H1 (cell line): ENCODE data around the gene SEMA3F. TPM values are rescaled to one million over a fixed set of nuclear protein-coding genes. Genes with fewer than 3 reads are reported as not detected.

Experiments
- CTCF ChIA-PET: fragments of 300-600 bp; sonication (Branson Sonifier 250); formaldehyde crosslinking; loops from one replicate; lab custom pipeline; 2021; ENCODE audit not compliant: partially characterized antibody; lab: Charles Lee
- POLR2A ChIA-PET: fragments of 300-600 bp; sonication (Branson Sonifier 250); formaldehyde crosslinking; loops from one replicate; lab custom pipeline; 2021; ENCODE audit warnings: inconsistent platforms; ENCODE audit not compliant: partially characterized antibody; lab: Charles Lee
- DNase-seq, 2 experiments: peaks; one replicate each; pipeline versions ENCODE4 v3.0.0 to v3.0.0-alpha.2; 2010 to 2022; ENCODE audit warnings: low spot score in 2 of 2, low read depth in 1 of 2, mixed read lengths in 1 of 2
- FAIRE-seq: peaks from 2 replicates; lab custom pipeline; 2011; peaks lifted over from hg19 to GRCh38; lab: Jason Lieb, UNC
- H2AFZ ChIP-seq: 2 replicates; pipeline ENCODE4 v1.8.1; 2012; ENCODE audit warnings: low read length, inconsistent platforms
- H2AK5ac ChIP-seq: 2 replicates; pipeline ENCODE4 v1.6.1; 2013; ENCODE audit warnings: low read depth, low read length
- H2BK120ac ChIP-seq: replicated peaks from 2 replicates; pipeline ENCODE3; 2013; ENCODE audit warnings: low read depth, low read length, inconsistent platforms
- H2BK12ac ChIP-seq: 2 replicates; pipeline ENCODE4 v1.6.1; 2013; ENCODE audit warnings: low read depth, low read length
- H2BK15ac ChIP-seq: 2 replicates; pipeline ENCODE4 v1.6.1; 2013; ENCODE audit warnings: low read length
- H2BK20ac ChIP-seq: 2 replicates; pipeline ENCODE4 v1.6.1; 2013; ENCODE audit warnings: low read length
- H2BK5ac ChIP-seq: 2 replicates; pipeline ENCODE4 v1.6.1; 2013; ENCODE audit warnings: low read depth, low read length
- H3K14ac ChIP-seq: 2 replicates; pipeline ENCODE4 v1.6.1; 2013; ENCODE audit warnings: inconsistent platforms; ENCODE audit not compliant: insufficient read length
- H3K18ac ChIP-seq: 2 replicates; pipeline ENCODE4 v1.6.1; 2013; ENCODE audit warnings: low read length; ENCODE audit errors: extremely low read depth
- H3K23ac ChIP-seq: 2 replicates; pipeline ENCODE4 v1.6.1; 2013; ENCODE audit warnings: inconsistent platforms; ENCODE audit not compliant: insufficient read length
- H3K23me2 ChIP-seq: 2 replicates; pipeline ENCODE4 v1.6.1; 2013; ENCODE audit warnings: low read depth, low read length
- H3K27ac ChIP-seq: 2 replicates; pipeline ENCODE4 v1.6.1; 2011; ENCODE audit warnings: low read depth, low read length, inconsistent platforms
- H3K27me3 ChIP-seq, 4 experiments: replicated peaks in 1 of 4; 1 replicate in 1 of 4; 2 replicates in 3 of 4; pipeline versions ENCODE4 v1.6.1 to v1.8.1; 2011 to 2013; ENCODE audit warnings: low read length in 3 of 4, mild to moderate bottlenecking in 3 of 4, inconsistent platforms in 2 of 4, mixed read lengths in 2 of 4, moderate library complexity in 1 of 4; ENCODE audit not compliant: control insufficient read depth in 3 of 4, insufficient read depth in 3 of 4; ENCODE audit errors: extremely low read depth in 1 of 4
- H3K36me3 ChIP-seq, 4 experiments: 2 replicates each; pipeline versions ENCODE4 v1.6.1 to v1.8.1; 2011 to 2013; ENCODE audit warnings: mild to moderate bottlenecking in 4 of 4, low read length in 3 of 4, moderate library complexity in 2 of 4, control low read depth in 1 of 4, inconsistent platforms in 1 of 4; ENCODE audit not compliant: insufficient read depth in 4 of 4, control insufficient read depth in 2 of 4
- H3K4ac ChIP-seq: replicated peaks from 2 replicates; pipeline ENCODE3; 2013; ENCODE audit warnings: low read length, low read depth, mixed read lengths, inconsistent platforms; ENCODE audit not compliant: insufficient read length
- H3K4me1 ChIP-seq, 4 experiments: replicated peaks in 1 of 4; 1 replicate in 1 of 4; 2 replicates in 3 of 4; pipeline versions ENCODE4 v1.6.1 to v1.8.1; 2011 to 2013; ENCODE audit warnings: low read length in 3 of 4, inconsistent platforms in 2 of 4, mixed read lengths in 1 of 4; ENCODE audit not compliant: insufficient read depth in 4 of 4, control insufficient read depth in 3 of 4
- H3K4me2 ChIP-seq, 2 experiments: 2 replicates each; pipeline versions ENCODE4 v1.6.1 to v1.8.1; 2011 to 2013; ENCODE audit warnings: low read depth in 2 of 2, low read length in 2 of 2, control low read depth in 1 of 2, inconsistent platforms in 1 of 2, mild to moderate bottlenecking in 1 of 2; ENCODE audit not compliant: insufficient read depth in 1 of 2
- H3K4me3 ChIP-seq, 4 experiments: fragments of 200-600, 300-600 bp in 1 of 4; sonication (generic), shearing (Covaris generic), sonication (Bioruptor Twin) in 1 of 4; 2 replicates each; pipeline versions ENCODE4 v1.5.1 to v1.8.1; 2011 to 2016; ENCODE audit warnings: low read length in 4 of 4, low read depth in 3 of 4, control low read depth in 2 of 4, inconsistent platforms in 2 of 4, mild to moderate bottlenecking in 2 of 4, mixed read lengths in 1 of 4, moderate library complexity in 1 of 4; ENCODE audit not compliant: insufficient read depth in 2 of 4; ENCODE audit errors: extremely low read depth in 1 of 4
- H3K56ac ChIP-seq: replicated peaks from 2 replicates; pipeline ENCODE3; 2013; ENCODE audit warnings: low read depth, mild to moderate bottlenecking, mixed read lengths, low read length, inconsistent platforms; ENCODE audit not compliant: insufficient read length
- H3K79me1 ChIP-seq: 2 replicates; pipeline ENCODE4 v1.6.1; 2013; ENCODE audit warnings: low read depth, low read length, control low read depth
- H3K79me2 ChIP-seq, 2 experiments: 2 replicates each; pipeline versions ENCODE4 v1.6.1 to v1.8.1; 2012 to 2013; ENCODE audit warnings: low read length in 2 of 2, mild to moderate bottlenecking in 2 of 2, inconsistent platforms in 1 of 2; ENCODE audit not compliant: insufficient read depth in 2 of 2, control insufficient read depth in 1 of 2
- H3K9ac ChIP-seq, 4 experiments: replicated peaks in 1 of 4; 1 replicate in 1 of 4; 2 replicates in 3 of 4; pipeline versions ENCODE4 v1.6.1 to v1.8.1; 2011 to 2013; ENCODE audit warnings: low read depth in 3 of 4, low read length in 3 of 4, control low read depth in 2 of 4, mild to moderate bottlenecking in 2 of 4, moderate library complexity in 2 of 4, inconsistent platforms in 1 of 4; ENCODE audit errors: extremely low read depth in 1 of 4
- H3K9me3 ChIP-seq, 2 experiments: 2 replicates each; pipeline versions ENCODE4 v1.6.1 to v1.8.1; 2012 to 2013; ENCODE audit warnings: mild to moderate bottlenecking in 2 of 2, moderate library complexity in 2 of 2, control low read depth in 1 of 2, inconsistent platforms in 1 of 2, low read depth in 1 of 2, low read length in 1 of 2, mixed read lengths in 1 of 2; ENCODE audit not compliant: insufficient read depth in 2 of 2
- H4K20me1 ChIP-seq, 2 experiments: replicated peaks in 1 of 2; 2 replicates each; pipeline versions ENCODE3 to v1.8.1; 2011 to 2013; ENCODE audit warnings: inconsistent platforms in 2 of 2, low read length in 2 of 2, mild to moderate bottlenecking in 1 of 2; ENCODE audit not compliant: insufficient read depth in 2 of 2, control insufficient read depth in 1 of 2
- H4K5ac ChIP-seq: 2 replicates; pipeline ENCODE4 v1.6.1; 2013; ENCODE audit warnings: low read length, low read depth, mixed read lengths, inconsistent platforms; ENCODE audit not compliant: insufficient read length
- H4K8ac ChIP-seq: 2 replicates; pipeline ENCODE4 v1.8.0; 2013; ENCODE audit warnings: mild to moderate bottlenecking, moderate library complexity, low read length, inconsistent platforms; ENCODE audit not compliant: insufficient read depth; ENCODE audit errors: extremely low read depth
- H4K91ac ChIP-seq: replicated peaks from 2 replicates; pipeline ENCODE3; 2013; ENCODE audit warnings: low read length, mixed read lengths, inconsistent platforms; ENCODE audit not compliant: insufficient read length
- ASH2L ChIP-seq: fragments of 200-600, 300-600 bp; sonication (generic); IDR thresholded peaks from one replicate; pipeline ENCODE4 v1.7.1; 2017; ENCODE audit warnings: low read length
- CBX8 ChIP-seq: fragments of 300-800, 300-1000 bp; sonication (generic); IDR thresholded peaks from 2 replicates; pipeline ENCODE4 v1.7.1; 2016; ENCODE audit warnings: low read depth, low read length, borderline replicate concordance
- JUN ChIP-seq: IDR thresholded peaks from 2 replicates; pipeline ENCODE4 v1.6.1; 2011; ENCODE audit warnings: low read depth, mild to moderate bottlenecking, improper control_type of control experiment, low read length
- RXRA ChIP-seq: IDR thresholded peaks from 2 replicates; pipeline ENCODE4 v1.6.1; 2011; ENCODE audit warnings: low read depth, mild to moderate bottlenecking, low read length, moderate library complexity; ENCODE audit not compliant: insufficient read depth
- SIRT6 ChIP-seq: IDR thresholded peaks from one replicate; pipeline ENCODE4 v1.7.1; 2012; ENCODE audit warnings: low read length, inconsistent platforms
- SP2 ChIP-seq: IDR thresholded peaks from 2 replicates; pipeline ENCODE4 v1.6.1; 2012; ENCODE audit warnings: mild to moderate bottlenecking, low read length, inconsistent platforms
- WGBS, 2 experiments: shearing (Covaris generic) in 1 of 2; methylation state at CpG; one replicate each; pipeline versions ENCODE4 v1.1.6 to v1.1.7; 2013 to 2015; ENCODE audit warnings: low lambda C conversion rate in 2 of 2, mixed read lengths in 2 of 2, inconsistent platforms in 1 of 2, low coverage in 1 of 2, missing lambda C conversion rate in 1 of 2; ENCODE audit not compliant: insufficient replicate concordance in 2 of 2, insufficient coverage in 1 of 2, insufficient read length in 1 of 2; ENCODE audit errors: extremely low coverage in 1 of 2, missing lambda C conversion rate in 1 of 2; 5-methylcytosine and 5-hydroxymethylcytosine counted together
- polyA plus RNA-seq, 7 experiments: library from polyadenylated mRNA; depleted of rRNA in 3 of 7; stranded (reverse) in 5 of 7; unstranded in 2 of 7; fragments of >200 nt in 5 of 7; fragments of 200-250 nt in 2 of 7; gene quantifications; 1 replicate in 5 of 7; 2 replicates in 1 of 7; 4 replicates in 1 of 7; pipeline versions ENCODE4 v1.2.1 to v1.2.3, GENCODE V29; 2011 to 2013; ENCODE audit warnings: missing spikeins in 2 of 7, mixed read lengths in 2 of 7
- total RNA-seq: library from RNA; stranded (reverse); fragmentation: NEBNext Ultra II Directional; extraction: Animal tissue kit (Norgen Biotek cat#: 25700); gene quantifications from 2 replicates; pipeline ENCODE4 v1.2.1, GENCODE V29; 2021

SEMA3F gene
- total and polyA plus RNA-seq, 2 of the 8 experiments (the other 6 are each of a cell fraction or from before 2014, with no cell fraction given), result 20.3 to 37.0 TPM

DNA sequence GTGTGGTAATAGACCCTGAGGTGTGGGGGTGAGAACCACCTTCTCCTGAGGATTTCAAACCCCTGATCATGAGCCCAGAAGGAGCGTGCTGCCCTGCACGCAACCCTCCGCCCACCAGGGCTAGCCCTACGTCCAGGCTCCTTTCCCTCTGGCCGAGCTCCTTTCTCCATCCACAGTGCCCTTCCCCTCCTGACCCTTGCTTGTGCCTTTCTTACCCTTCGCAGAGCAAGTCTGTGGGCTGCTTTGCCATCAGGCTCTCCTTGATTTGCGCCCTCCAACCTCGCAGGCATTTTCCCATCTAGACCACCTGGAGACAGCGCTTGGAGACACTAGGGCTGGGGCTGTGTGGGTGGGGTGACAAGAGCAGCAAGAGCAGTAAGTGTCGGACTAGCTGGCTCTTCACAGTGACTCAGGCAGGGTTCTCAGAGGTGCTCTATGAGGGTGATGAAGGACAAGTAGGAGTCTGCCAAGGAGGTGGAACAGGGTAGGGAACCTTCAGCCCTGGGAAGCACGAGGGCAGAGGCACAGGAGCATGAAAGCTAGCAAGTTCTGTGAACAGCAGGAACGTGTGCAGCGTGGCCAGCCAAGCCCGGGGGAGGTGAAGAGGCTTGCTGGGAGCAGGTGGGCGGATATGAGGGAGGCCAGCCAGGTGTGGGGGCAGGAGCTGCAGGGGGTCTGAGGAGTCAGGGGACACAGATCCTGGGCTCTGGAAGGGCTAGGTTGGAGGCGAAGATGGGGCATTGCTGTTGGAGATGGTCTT lies 47.4 kb downstream of the SEMA3F start:
- Histone ChIP-seq H3K36me3 (no peaks in the 10 kb centered on the region), H3K18ac (no peak overlapping the region), H4K91ac (peak overlapping the region; percentile 35), H3K9ac (no peak overlapping the region), H3K4ac (no peak overlapping the region), H3K9me3 (no peaks in the 10 kb centered on the region), H4K5ac (no peak overlapping the region), H3K79me1 (no peaks in the 10 kb centered on the region), H3K27ac (no peak overlapping the region), H3K23ac (no peak overlapping the region), H3K56ac (no peak overlapping the region), H3K27me3 (peaks cover 2 to 26% (median 21%) of the 10 kb centered on the region in 4 experiments), H3K4me1 (peaks cover 0 to 21% (median 8%) of the 10 kb centered on the region in 4 experiments; a peak in 6 of 7 replicates), H3K23me2 (peaks cover 6% of the 10 kb centered on the region), H3K79me2 (no peaks in the 10 kb centered on the region), H2BK20ac (peak overlapping the region; percentile 61; the same call in 1 of the 2 replicates), H2BK15ac (0 out of 2 replicates have a peak overlapping the region, but pooled peaks have one; percentile 61), H3K4me2 (no peak overlapping the region), H4K8ac (no peak overlapping the region; the same call in 1 of the 2 replicates), H2AFZ (no peak overlapping the region), H2BK12ac (peak overlapping the region; percentile 80; the same call in 1 of the 2 replicates), H3K4me3 (no peak overlapping the region), H3K14ac (no peak overlapping the region), H2AK5ac (0 out of 2 replicates have a peak overlapping the region, but pooled peaks have one; percentile 29), H2BK5ac (0 out of 2 replicates have a peak overlapping the region, but pooled peaks have one; percentile 35), H4K20me1 (no peaks in the 10 kb centered on the region), H2BK120ac (no peak overlapping the region)
- DNase-seq (no peak), FAIRE-seq (no peak)
- 83% methylated on average over 16 of the region's 16 CpGs; no CpG with 5 or more reads in 1 of the 2 experiments for WGBS, 2 experiments
- CTCF ChIA-PET, result interaction anchor here (1.0 to 48.1 kb wide), 8 partner anchors 15 to 348 kb away, joined by 3 to 2149 read pairs (median 6); partner anchors contain the start of genes GNAI2, GNAT1, LSMEM2 and SEMA3B
- TF ChIP-seq RXRA (no peak), SP2 (no peak), ASH2L (no peak), CBX8 (no peak), SIRT6 (no peak), JUN (no peak)
- POLR2A ChIA-PET, result interaction anchor here (0.9 to 1.6 kb wide), 5 partner anchors 9 to 89 kb away, joined by 3 to 5 read pairs (median 4); partner anchors contain the start of gene IFRD2
